HCT116 (cell line): Measurements from ENCODE around the gene CNFN.

Source experiments
- EZH2phosphoT487 ChIP-seq: fragments of 200-600 bp; IDR thresholded peaks from 2 replicates; pipeline ENCODE4 v1.6.1; 2018; ENCODE audit warnings: antibody characterized with exemption, borderline replicate concordance
- FOSL1 ChIP-seq: IDR thresholded peaks from 2 replicates; pipeline ENCODE4 v1.6.1; 2012; ENCODE audit warnings: low read depth
- MAX ChIP-seq: IDR thresholded peaks from 2 replicates; pipeline ENCODE4 v1.6.1; 2012
- POLR2A ChIP-seq: IDR thresholded peaks from 2 replicates; pipeline ENCODE4 v1.7.0; 2011; ENCODE audit warnings: borderline replicate concordance; ENCODE audit not compliant: insufficient read depth, insufficient read length; ENCODE audit errors: extremely low read depth
- REST ChIP-seq: IDR thresholded peaks from 2 replicates; pipeline ENCODE4 v1.6.1; 2012; ENCODE audit warnings: low read depth
- ZNF274 ChIP-seq: fragments of 200-500 bp; sonication (Bioruptor generic); IDR thresholded peaks from 2 replicates; pipeline ENCODE4 v1.6.1; 2014; ENCODE audit warnings: mild to moderate bottlenecking, low read depth, low read length, inconsistent platforms

- no peak for TF ChIP-seq POLR2A
- TF ChIP-seq FOSL1 = no peak
- no peak for TF ChIP-seq EZH2phosphoT487
- no peak for TF ChIP-seq ZNF274
- TF ChIP-seq MAX = no peak
- TF ChIP-seq REST = no peak
Measured at GRCh38 chr19:42375415-42376176, 14.5 kb downstream of the CNFN start.
